ENCODE data around the gene ACOT9. TPM values are rescaled to one million over a fixed set of nuclear protein-coding genes. Genes with fewer than 3 reads are reported as not detected.

Gene ACOT9
- polyA plus RNA-seq, 2 of the 4 experiments (the other 2 are of a cell fraction): 87.0 to 110 TPM

DNA sequence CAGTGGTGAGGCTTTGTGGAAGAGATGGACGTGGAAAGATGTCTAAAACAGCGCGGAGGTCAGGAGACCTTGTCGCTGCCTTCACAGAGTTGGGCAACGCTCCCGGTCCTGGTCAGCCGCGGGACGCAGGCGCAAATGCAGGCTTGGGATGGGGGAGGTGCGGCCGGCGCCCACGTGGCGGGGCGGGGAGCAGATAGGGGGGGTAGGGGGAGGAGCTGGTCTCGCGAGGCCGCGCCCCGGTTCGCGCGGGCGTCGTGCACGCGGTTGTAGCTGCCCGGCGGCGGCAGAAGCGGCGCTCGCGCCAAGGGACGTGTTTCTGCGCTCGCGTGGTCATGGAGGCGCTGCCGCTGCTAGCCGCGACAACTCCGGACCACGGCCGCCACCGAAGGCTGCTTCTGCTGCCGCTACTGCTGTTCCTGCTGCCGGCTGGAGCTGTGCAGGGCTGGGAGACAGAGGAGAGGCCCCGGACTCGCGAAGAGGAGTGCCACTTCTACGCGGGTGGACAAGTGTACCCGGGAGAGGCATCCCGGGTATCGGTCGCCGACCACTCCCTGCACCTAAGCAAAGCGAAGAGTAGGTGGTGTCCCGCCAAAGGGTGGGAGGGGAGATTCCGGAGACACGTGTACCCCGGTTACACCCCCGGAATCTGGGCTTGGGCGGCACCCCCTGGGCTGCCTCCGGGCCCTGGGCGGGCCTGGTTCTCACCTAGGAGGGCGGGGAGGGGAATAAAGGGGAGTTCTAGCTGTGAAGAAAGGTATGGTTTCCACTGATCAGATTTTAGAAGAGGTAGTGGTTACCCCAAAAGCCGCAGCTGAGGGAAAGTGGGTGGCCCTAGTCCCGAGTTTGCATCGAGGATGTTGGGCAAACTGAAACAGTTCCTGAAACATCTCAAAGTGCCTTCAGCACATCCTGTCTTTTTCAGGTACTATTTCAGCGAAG lies 75.6 kb downstream of the ACOT9 start, which contains the start of gene PRDX4 (continued):
- TF ChIP-seq FOSL2 (IDR thresholded peaks at IDR 0.05) (no peak), FOSL2 (CRISPR knock-in tag; IDR thresholded peaks at IDR 0.05) (no peak), PHF8 (IDR thresholded peaks at IDR 0.05; ENCODE audit: borderline replicate concordance, low read depth) (0 out of 2 replicates have a peak, but pooled peaks have one; percentile 34), BCL3 (IDR thresholded peaks at IDR 0.05) (peak; percentile 55; the same call in 1 of the 3 replicates), MAX (IDR thresholded peaks at IDR 0.05) (peak; percentile 95), SMC3 (IDR thresholded peaks at IDR 0.05) (no peak), REST (IDR thresholded peaks at IDR 0.05) (peak; percentile 74), ESRRA (IDR thresholded peaks at IDR 0.05; ENCODE audit: borderline replicate concordance, low read length) (no peak), BHLHE40 (IDR thresholded peaks at IDR 0.05; ENCODE audit: low read depth, low read length) (no peak), USF2 (IDR thresholded peaks at IDR 0.05) (peak; percentile 53), NPAS2 (CRISPR knock-in tag; IDR thresholded peaks at IDR 0.05; ENCODE audit: borderline replicate concordance) (no peak), MAFK (IDR thresholded peaks at IDR 0.05; ENCODE audit: partially characterized antibody) (no peak), HOXB13 (CRISPR knock-in tag; IDR thresholded peaks at IDR 0.05; ENCODE audit: low read depth) (0 out of 2 replicates have a peak, but pooled peaks have one; percentile 44), MYC (IDR thresholded peaks at IDR 0.05; ENCODE audit: borderline replicate concordance, low read length) (peak; percentile 97)
- TF ChIP-seq, protein P1, sequence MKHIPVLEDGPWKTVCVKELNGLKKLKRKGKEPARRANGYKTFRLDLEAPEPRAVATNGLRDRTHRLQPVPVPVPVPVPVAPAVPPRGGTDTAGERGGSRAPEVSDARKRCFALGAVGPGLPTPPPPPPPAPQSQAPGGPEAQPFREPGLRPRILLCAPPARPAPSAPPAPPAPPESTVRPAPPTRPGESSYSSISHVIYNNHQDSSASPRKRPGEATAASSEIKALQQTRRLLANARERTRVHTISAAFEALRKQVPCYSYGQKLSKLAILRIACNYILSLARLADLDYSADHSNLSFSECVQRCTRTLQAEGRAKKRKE (CRISPR knock-in tag; IDR thresholded peaks at IDR 0.05; ENCODE audit: low read depth): no peak

DNA sequence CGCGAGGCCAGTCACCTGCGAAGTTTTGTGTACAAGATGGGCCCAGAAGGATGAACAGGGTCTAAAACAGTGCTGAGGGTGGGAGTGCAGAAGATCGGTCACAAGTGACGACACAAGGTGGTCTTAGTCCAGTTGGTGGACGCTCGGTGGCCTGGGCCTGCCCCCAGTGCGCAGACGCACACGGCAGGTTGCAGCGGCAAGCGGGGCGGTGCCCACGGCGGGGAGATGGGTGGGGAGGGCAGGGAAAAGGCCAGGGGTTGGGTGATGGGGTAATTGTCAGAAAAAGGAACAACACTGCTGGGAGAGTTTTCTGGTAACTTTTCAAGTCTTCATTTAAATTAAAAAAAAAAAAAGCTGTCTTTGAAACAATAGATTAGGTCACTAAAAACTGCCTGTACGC lies 76.8 kb downstream of the ACOT9 start:
- CTCF ChIA-PET: interaction anchor here (0.6 to 1.2 kb wide), 2 partner anchors 10 to 236 kb away, joined by 3 read pairs; no protein-coding TSS in a partner anchor
- POLR2A ChIA-PET: no interaction called here
- TF ChIP-seq CBX2 (IDR thresholded peaks at IDR 0.05; ENCODE audit: borderline replicate concordance, low read depth) (no peak), POLR2AphosphoS2 (conservative IDR thresholded peaks at IDR 0.05; ENCODE audit: low read length) (no peak), NFE2L2 (conservative IDR thresholded peaks at IDR 0.05; ENCODE audit: low read length) (no peak), PBX3 (IDR thresholded peaks at IDR 0.05) (no peak), POLR2A (IDR thresholded peaks at IDR 0.05; ENCODE audit: low read length) (no peak), EHMT2 (IDR thresholded peaks at IDR 0.05; ENCODE audit: low read depth) (no peak), BCL3 (IDR thresholded peaks at IDR 0.05) (no peak), ZSCAN20 (CRISPR knock-in tag; IDR thresholded peaks at IDR 0.05) (no peak), ZFP36 (IDR thresholded peaks at IDR 0.05; ENCODE audit: borderline replicate concordance, partially characterized antibody) (no peak), REST (IDR thresholded peaks at IDR 0.05) (no peak)

More for the DNA sequence above, 76.8 kb downstream of the ACOT9 start:
- peak overlapping the region; percentile 80 to 97 for H3K27ac ChIP-seq
- no peak for FAIRE-seq
- H3K9me3 ChIP-seq: no peaks in the 10 kb centered on the region
- no peak for DNase-seq (ENCODE audit: low read depth in 1 of 2, low spot score in 1 of 2)
- WGBS (ENCODE audit: missing lambda C conversion rate): 92% methylated on average over 16 of the region's 16 CpGs
- peaks cover 6% of the 10 kb centered on the region for H3K4me1 ChIP-seq
- no peak overlapping the region; the same call in 2 of the 3 replicates for H3K4me2 ChIP-seq
- no peak for ATAC-seq
- no peak overlapping the region for H3K4me3 ChIP-seq
